Inferior parietal cortex (tissue), 1 donor: ENCODE results near the gene IMPDH2.

Experiments
- DNase-seq: peaks from one replicate; pipeline ENCODE4 v3.0.0-alpha.2; 2016; ENCODE audit errors: extremely low spot score

The IMPDH2 gene

DNA sequence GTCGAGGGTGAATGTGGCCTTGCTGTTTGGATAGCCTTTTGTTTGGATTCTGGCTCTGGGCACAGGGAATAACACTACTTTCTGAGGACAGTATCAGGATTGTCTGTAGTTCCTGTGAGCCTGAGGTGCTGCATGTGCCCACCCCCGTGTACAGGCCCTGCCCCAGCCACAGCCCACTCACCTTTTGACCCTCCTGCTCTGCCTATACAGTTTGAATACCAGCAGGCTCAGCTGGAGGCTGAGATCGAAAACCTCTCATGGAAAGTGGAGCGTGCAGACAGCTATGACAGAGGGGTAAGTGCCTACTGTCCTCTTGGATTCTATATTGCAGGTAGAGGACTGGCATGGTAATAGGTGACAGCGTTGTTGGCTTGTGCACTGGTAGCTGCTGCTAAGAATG lies 46.5 kb downstream of the IMPDH2 start:
- no peak for DNase-seq

DNA sequence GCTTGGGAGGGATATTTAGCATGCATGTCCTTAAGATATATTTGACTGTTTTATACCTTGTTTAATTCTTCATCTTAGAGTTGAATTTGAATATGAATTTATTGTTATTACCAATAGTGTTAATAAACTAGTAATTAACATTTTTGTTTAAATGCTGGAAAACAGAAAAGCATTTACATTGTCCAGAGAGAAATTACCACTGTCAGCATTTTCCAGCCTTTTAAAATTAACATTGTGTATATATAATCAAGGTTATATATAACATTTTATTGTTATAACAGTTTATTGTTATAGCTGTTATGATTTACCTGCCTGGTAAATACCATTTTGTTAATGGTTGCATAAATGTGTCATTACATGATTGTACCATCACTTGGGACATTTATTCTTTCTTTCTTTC lies 47.2 kb downstream of the IMPDH2 start:
- no peak for DNase-seq

DNA sequence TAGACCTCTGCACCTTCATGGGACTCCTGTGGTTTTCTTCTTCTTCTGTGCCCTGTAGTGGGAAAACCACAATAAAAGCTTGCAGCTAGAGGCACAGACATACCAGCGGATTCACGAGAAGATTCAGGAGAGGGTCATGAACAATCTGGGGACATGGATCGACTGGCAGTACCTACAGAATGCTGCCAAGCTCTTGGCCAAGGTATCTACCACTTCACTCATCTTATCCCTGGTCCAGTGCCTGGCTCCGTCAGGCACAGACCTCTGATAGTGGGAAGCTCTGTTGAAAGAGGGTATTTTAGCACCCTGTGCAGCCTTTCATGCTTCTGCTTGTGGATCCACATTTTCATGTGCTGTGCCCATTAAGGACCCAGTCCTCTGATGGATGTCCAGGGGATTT lies 48.9 kb downstream of the IMPDH2 start:
- no peak for DNase-seq

DNA sequence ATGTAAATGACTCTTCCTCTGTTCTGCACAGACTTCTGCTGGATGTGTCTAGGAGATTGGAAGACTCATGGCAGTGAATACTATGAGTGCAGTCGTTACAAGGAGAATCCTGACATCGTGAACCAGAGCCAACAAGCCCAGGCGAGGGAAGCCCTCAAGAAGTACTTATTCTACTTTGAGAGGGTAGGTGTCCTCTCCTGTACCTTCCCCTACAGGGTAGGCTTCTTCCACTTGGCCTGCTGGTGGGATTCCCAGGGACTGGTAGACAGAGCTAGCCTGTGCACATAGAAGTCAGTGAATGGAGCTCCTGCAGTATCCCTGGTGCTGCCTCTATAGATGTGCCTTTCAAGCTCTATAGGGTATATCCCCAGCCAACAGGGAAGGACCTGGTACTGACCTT lies 49.7 kb downstream of the IMPDH2 start:
- no peak for DNase-seq
